H9 (cell line): Measurements from ENCODE around the gene PRR7. TPM values are rescaled to one million over a fixed set of nuclear protein-coding genes. Genes with fewer than 3 reads are reported as not detected.
A peak's percentile ranks its signal among the peaks of the same experiment; 100 is the strongest.

ENCODE experiments used
- DNase-seq: peaks from one replicate; pipeline ENCODE4 v3.0.0-alpha.2; 2017
- H2AFZ ChIP-seq: one replicate; pipeline ENCODE4 v1.6.1; 2013; ENCODE audit warnings: mild to moderate bottlenecking, low read length, control low read depth, moderate library complexity
- H2AK5ac ChIP-seq: 2 replicates; pipeline ENCODE4 v1.6.1; 2013; ENCODE audit warnings: low read length, control low read depth, mixed read lengths; ENCODE audit not compliant: insufficient read length
- H2BK120ac ChIP-seq: one replicate; pipeline ENCODE4 v1.6.1; 2013; ENCODE audit warnings: low read depth, mild to moderate bottlenecking, low read length, control low read depth, inconsistent platforms; ENCODE audit not compliant: poor library complexity, severe bottlenecking
- H2BK12ac ChIP-seq: 2 replicates; pipeline ENCODE4 v1.6.1; 2013; ENCODE audit warnings: low read length, control low read depth, mixed read lengths, low read depth; ENCODE audit not compliant: insufficient read length
- H2BK15ac ChIP-seq: 2 replicates; pipeline ENCODE4 v1.6.1; 2013; ENCODE audit warnings: low read depth, low read length, control low read depth
- H2BK20ac ChIP-seq: one replicate; pipeline ENCODE4 v1.6.1; 2013; ENCODE audit warnings: low read depth, mild to moderate bottlenecking, low read length, control low read depth, inconsistent platforms; ENCODE audit not compliant: poor library complexity, severe bottlenecking
- H2BK5ac ChIP-seq: 2 replicates; pipeline ENCODE4 v1.6.1; 2013; ENCODE audit warnings: low read length, control low read depth, mixed read lengths; ENCODE audit not compliant: insufficient read length
- H3K14ac ChIP-seq: 2 replicates; pipeline ENCODE4 v1.6.1; 2013; ENCODE audit warnings: low read length, control low read depth; ENCODE audit not compliant: insufficient read depth
- H3K18ac ChIP-seq: 2 replicates; pipeline ENCODE4 v1.6.1; 2013; ENCODE audit warnings: low read depth, mild to moderate bottlenecking, mixed read lengths, low read length, control low read depth; ENCODE audit not compliant: insufficient read length
- H3K23ac ChIP-seq: 2 replicates; pipeline ENCODE4 v1.6.1; 2013; ENCODE audit warnings: low read length, control low read depth, mixed read lengths, low read depth; ENCODE audit not compliant: insufficient read length
- H3K23me2 ChIP-seq: 2 replicates; pipeline ENCODE4 v1.6.1; 2013; ENCODE audit warnings: low read depth, mild to moderate bottlenecking, mixed read lengths, low read length, control low read depth; ENCODE audit not compliant: insufficient read length, poor library complexity, severe bottlenecking
- H3K27ac ChIP-seq: 2 replicates; pipeline ENCODE4 v1.5.1; 2013; ENCODE audit warnings: low read length, control low read depth, mixed read lengths, low read depth; ENCODE audit not compliant: insufficient read length
- H3K27me3 ChIP-seq: 2 replicates; pipeline ENCODE4 v1.6.1; 2013; ENCODE audit warnings: low read length, control low read depth, inconsistent platforms; ENCODE audit not compliant: insufficient read depth
- H3K4ac ChIP-seq: 2 replicates; pipeline ENCODE4 v1.6.1; 2013; ENCODE audit warnings: low read depth, mild to moderate bottlenecking, control low read depth, inconsistent platforms, low read length, moderate library complexity
- H3K4me1 ChIP-seq: 2 replicates; pipeline ENCODE4 v1.6.1; 2013; ENCODE audit warnings: low read length, control low read depth, inconsistent platforms; ENCODE audit not compliant: insufficient read depth
- H3K4me2 ChIP-seq: 2 replicates; pipeline ENCODE4 v1.6.1; 2013; ENCODE audit warnings: low read length, control low read depth, mixed read lengths; ENCODE audit not compliant: insufficient read length, insufficient read depth
- H3K56ac ChIP-seq: 2 replicates; pipeline ENCODE4 v1.6.1; 2013; ENCODE audit warnings: low read depth, mild to moderate bottlenecking, mixed read lengths, low read length, control low read depth; ENCODE audit not compliant: insufficient read length
- H3K79me1 ChIP-seq: 2 replicates; pipeline ENCODE4 v1.6.1; 2013; ENCODE audit warnings: low read depth, mild to moderate bottlenecking, moderate library complexity, low read length, control low read depth, inconsistent platforms; ENCODE audit not compliant: insufficient read depth, poor library complexity, severe bottlenecking
- H3K79me2 ChIP-seq: 2 replicates; pipeline ENCODE4 v1.6.1; 2013; ENCODE audit warnings: low read length, control low read depth, inconsistent platforms; ENCODE audit not compliant: insufficient read depth
- H3K9ac ChIP-seq: 2 replicates; pipeline ENCODE4 v1.6.1; 2013; ENCODE audit warnings: low read length, control low read depth, mixed read lengths; ENCODE audit not compliant: insufficient read length; ENCODE audit errors: extremely low read depth
- H3K9me3 ChIP-seq: one replicate; pipeline ENCODE4 v1.6.1; 2013; ENCODE audit warnings: low read depth, low read length, inconsistent platforms; ENCODE audit not compliant: control insufficient read depth
- H3T11ph ChIP-seq: one replicate; pipeline ENCODE4 v1.6.1; 2013; ENCODE audit warnings: mild to moderate bottlenecking, low read length, control low read depth, inconsistent platforms
- H4K20me1 ChIP-seq: one replicate; pipeline ENCODE4 v1.6.1; 2013; ENCODE audit not compliant: control insufficient read depth, insufficient read length, insufficient read depth
- H4K5ac ChIP-seq: 2 replicates; pipeline ENCODE4 v1.6.1; 2013; ENCODE audit warnings: low read depth, mild to moderate bottlenecking, mixed read lengths, low read length, control low read depth; ENCODE audit not compliant: insufficient read length
- H4K8ac ChIP-seq: replicated peaks from 2 replicates; pipeline ENCODE4 v1.6.1; 2013; ENCODE audit warnings: low read length, control low read depth, mixed read lengths, low read depth; ENCODE audit not compliant: insufficient read length
- H4K91ac ChIP-seq: 2 replicates; pipeline ENCODE4 v1.6.1; 2013; ENCODE audit warnings: low read depth, mild to moderate bottlenecking, moderate library complexity, mixed read lengths, low read length, control low read depth; ENCODE audit not compliant: insufficient read length
- H3K27ac Mint-ChIP-seq, 3 experiments: 2 replicates in 2 of 3; 3 replicates in 1 of 3; pipeline ENCODE4 v1.8.0; 2020 to 2021; ENCODE audit warnings: mixed read lengths in 3 of 3, mild to moderate bottlenecking in 1 of 3, moderate library complexity in 1 of 3
- H3K27me3 Mint-ChIP-seq: 2 replicates; pipeline ENCODE4 v1.8.0; 2021; ENCODE audit warnings: low read depth, mild to moderate bottlenecking, moderate library complexity, mixed read lengths
- H3K36me3 Mint-ChIP-seq, 3 experiments: 2 replicates in 2 of 3; 3 replicates in 1 of 3; pipeline ENCODE4 v1.8.0; 2020 to 2021; ENCODE audit warnings: low read depth in 3 of 3, mixed read lengths in 3 of 3; ENCODE audit not compliant: insufficient read depth in 1 of 3
- H3K4me1 Mint-ChIP-seq, 2 experiments: 2 replicates each; pipeline ENCODE4 v1.8.0; 2020; ENCODE audit warnings: mixed read lengths in 2 of 2
- H3K4me3 Mint-ChIP-seq, 2 experiments: 2 replicates in 1 of 2; 3 replicates in 1 of 2; pipeline ENCODE4 v1.8.0; 2020 to 2021; ENCODE audit warnings: mild to moderate bottlenecking in 2 of 2, mixed read lengths in 2 of 2, moderate library complexity in 1 of 2
- H3K9me3 Mint-ChIP-seq, 2 experiments: 2 replicates in 1 of 2; 3 replicates in 1 of 2; pipeline ENCODE4 v1.8.0; 2020; ENCODE audit warnings: mild to moderate bottlenecking in 2 of 2, mixed read lengths in 2 of 2, moderate library complexity in 1 of 2
- CTCF ChIP-seq: fragments of 200-600 bp; sonication (generic); conservative IDR thresholded peaks from 3 replicates; pipeline ENCODE4 v1.8.0; 2021; ENCODE audit warnings: antibody characterized with exemption, mild to moderate bottlenecking
- WGBS: extraction: QIAGEN DNeasy Blood & Tissue Kit; methylation state at CpG from one replicate; pipeline ENCODE4 v1.1.7; 2013; ENCODE audit warnings: missing lambda C conversion rate, low lambda C conversion rate, mixed read lengths; ENCODE audit not compliant: insufficient read length; ENCODE audit errors: extremely low coverage; 5-methylcytosine and 5-hydroxymethylcytosine counted together
- total RNA-seq: library from RNA; stranded (reverse); gene quantifications from 2 replicates; pipeline ENCODE4 v1.2.1, GENCODE V29; 2021

The PRR7 gene
- total RNA-seq, 1 experiment from 2014 or later, result 9.6 TPM

GRCh38 chr5:177457852-177458681 is 11.5 kb downstream of the PRR7 start:
- no peak overlapping the region for H2AFZ ChIP-seq
- no peaks in the 10 kb centered on the region for H3K4me1 ChIP-seq
- peak overlapping the region in 1 of 3 experiments; percentile 61; a peak in 2 of 7 replicates for H3K27ac Mint-ChIP-seq
- H3K27me3 ChIP-seq, result peaks cover 4% of the 10 kb centered on the region; the same call in 1 of the 2 replicates
- H4K91ac ChIP-seq, result no peak overlapping the region
- H2BK20ac ChIP-seq, result no peak overlapping the region
- DNase-seq, result no peak
- H3T11ph ChIP-seq, result no peak overlapping the region
- no peak for TF ChIP-seq CTCF
- H4K5ac ChIP-seq, result no peak overlapping the region
- WGBS, result no CpG with 5 or more reads among the region's 20 CpGs
- no peak overlapping the region for H3K23ac ChIP-seq
- H3K14ac ChIP-seq, result no peak overlapping the region
- no peaks in the 10 kb centered on the region for H3K79me1 ChIP-seq
- no peaks in the 10 kb centered on the region; a peak in 1 of 5 replicates for H3K9me3 Mint-ChIP-seq
- H3K9me3 ChIP-seq, result no peaks in the 10 kb centered on the region
- H3K27ac ChIP-seq, result no peak overlapping the region
- peaks cover 12 to 21% of the 10 kb centered on the region in 2 experiments for H3K4me1 Mint-ChIP-seq
- H3K27me3 Mint-ChIP-seq, result peaks cover 9% of the 10 kb centered on the region
- H3K4ac ChIP-seq, result no peak overlapping the region
- H4K8ac ChIP-seq, result no peak overlapping the region
- H2AK5ac ChIP-seq, result no peak overlapping the region
- no peaks in the 10 kb centered on the region for H3K79me2 ChIP-seq
- H2BK120ac ChIP-seq, result no peak overlapping the region
- H3K18ac ChIP-seq, result peak overlapping the region; percentile 56
- H3K36me3 Mint-ChIP-seq, result peaks cover 31 to 53% (median 51%) of the 10 kb centered on the region in 3 experiments
- no peak overlapping the region for H3K9ac ChIP-seq
- no peak overlapping the region for H2BK5ac ChIP-seq
- H3K4me2 ChIP-seq, result no peak overlapping the region
- peaks cover 14% of the 10 kb centered on the region for H3K23me2 ChIP-seq
- H2BK15ac ChIP-seq, result no peak overlapping the region
- no peak overlapping the region for H3K56ac ChIP-seq
- no peak overlapping the region for H3K4me3 Mint-ChIP-seq
- no peaks in the 10 kb centered on the region for H4K20me1 ChIP-seq
- H2BK12ac ChIP-seq, result no peak overlapping the region
